Measurements from ENCODE around the gene LRRC4C.

DNA sequence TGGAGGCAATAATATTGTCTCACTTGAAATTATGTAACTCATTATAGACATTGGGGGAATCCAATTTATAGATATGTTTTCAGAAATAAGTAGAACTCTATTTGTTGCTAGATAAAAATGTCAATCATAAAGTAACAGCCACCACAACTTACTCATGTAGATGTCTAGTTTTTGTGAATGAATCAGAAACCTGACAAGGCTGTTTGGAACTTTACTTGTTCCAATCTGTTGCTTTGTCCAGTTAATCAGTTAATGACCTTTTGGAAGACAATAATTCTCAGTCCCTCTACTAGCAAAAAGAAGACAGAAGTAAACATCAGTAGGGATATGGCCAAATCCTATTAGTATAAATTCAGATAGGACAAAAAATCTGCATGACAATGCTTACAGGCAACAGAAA, 1143.3 kb downstream of the LRRC4C start:
- TF ChIP-seq, protein P1, sequence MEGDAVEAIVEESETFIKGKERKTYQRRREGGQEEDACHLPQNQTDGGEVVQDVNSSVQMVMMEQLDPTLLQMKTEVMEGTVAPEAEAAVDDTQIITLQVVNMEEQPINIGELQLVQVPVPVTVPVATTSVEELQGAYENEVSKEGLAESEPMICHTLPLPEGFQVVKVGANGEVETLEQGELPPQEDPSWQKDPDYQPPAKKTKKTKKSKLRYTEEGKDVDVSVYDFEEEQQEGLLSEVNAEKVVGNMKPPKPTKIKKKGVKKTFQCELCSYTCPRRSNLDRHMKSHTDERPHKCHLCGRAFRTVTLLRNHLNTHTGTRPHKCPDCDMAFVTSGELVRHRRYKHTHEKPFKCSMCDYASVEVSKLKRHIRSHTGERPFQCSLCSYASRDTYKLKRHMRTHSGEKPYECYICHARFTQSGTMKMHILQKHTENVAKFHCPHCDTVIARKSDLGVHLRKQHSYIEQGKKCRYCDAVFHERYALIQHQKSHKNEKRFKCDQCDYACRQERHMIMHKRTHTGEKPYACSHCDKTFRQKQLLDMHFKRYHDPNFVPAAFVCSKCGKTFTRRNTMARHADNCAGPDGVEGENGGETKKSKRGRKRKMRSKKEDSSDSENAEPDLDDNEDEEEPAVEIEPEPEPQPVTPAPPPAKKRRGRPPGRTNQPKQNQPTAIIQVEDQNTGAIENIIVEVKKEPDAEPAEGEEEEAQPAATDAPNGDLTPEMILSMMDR (IDR thresholded peaks at IDR 0.05): no peak
- no peak for TF ChIP-seq POLR2A (IDR thresholded peaks at IDR 0.05)
